GM21515 (cell line): Measurements from ENCODE around the gene S100A8.
"Not testable (repeated sequence)": the region's sequence is repeated elsewhere in the genome, so short reads cannot be mapped to it uniquely, and the experiment has no call there.

Source experiments
- ATAC-seq: cut with Tn5 transposase; IDR thresholded peaks from one replicate; pipeline ENCODE4 v1.9.1; 2021; ENCODE audit not compliant: unreplicated experiment

The S100A8 gene

GRCh38 chr1:153390938-153391710 is at the start of gene S100A8:
Gene S100A8, minus strand, starts transcription at chr1:153391073. Its CDS starts 538 bp downstream, at chr1:153390535.
- ATAC-seq: no peak

- ATAC-seq: no peak
Measured at GRCh38 chr1:153439273-153439672, 48.4 kb upstream of the S100A8 start.

- no peak for ATAC-seq
Measured at GRCh38 chr1:153438599-153438998, 47.7 kb upstream of the S100A8 start.

- no peak for ATAC-seq
Measured at GRCh38 chr1:153437236-153437635, 46.4 kb upstream of the S100A8 start.

GRCh38 chr1:153434746-153435455 is 44.0 kb upstream of the S100A8 start:
- ATAC-seq: no peak

DNA sequence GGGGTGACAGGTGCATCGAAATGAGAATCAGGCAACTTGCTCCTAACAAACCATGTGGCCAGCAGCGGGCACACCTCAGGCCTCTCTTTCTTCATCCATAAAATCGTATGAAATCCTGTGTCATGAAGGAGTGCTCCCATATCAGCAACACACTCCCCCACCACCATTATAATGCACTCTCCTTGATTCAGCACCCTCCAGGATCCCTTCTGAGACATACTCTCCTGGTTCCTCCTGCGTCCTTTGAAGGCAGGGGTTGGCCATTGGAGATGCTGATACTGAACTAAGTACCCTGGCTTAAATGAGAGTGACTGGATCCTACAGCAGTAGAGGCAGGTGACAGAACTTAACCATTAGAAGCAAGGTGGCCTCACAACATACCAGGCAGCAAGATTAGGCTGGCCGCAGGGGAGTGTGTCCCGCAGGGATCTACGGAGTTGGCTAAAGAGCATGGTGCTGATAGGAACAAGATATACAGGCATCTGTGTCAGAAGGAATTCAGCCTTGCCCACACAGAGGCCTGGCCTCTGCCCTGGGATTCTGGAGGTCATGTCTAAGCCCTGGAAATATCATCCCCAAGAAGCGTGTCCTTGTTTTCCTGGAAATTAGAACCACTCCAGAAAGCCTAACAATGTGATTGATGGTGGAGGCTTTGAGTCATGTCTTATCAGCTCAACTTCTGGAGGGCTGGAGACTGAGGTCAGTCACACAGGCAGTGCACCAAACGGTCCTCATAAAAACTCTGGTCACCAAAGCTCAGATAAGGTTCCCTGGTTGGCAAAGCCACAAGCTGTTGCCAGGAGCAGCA is 42.2 kb upstream of the S100A8 start:
- ATAC-seq: no peak

DNA sequence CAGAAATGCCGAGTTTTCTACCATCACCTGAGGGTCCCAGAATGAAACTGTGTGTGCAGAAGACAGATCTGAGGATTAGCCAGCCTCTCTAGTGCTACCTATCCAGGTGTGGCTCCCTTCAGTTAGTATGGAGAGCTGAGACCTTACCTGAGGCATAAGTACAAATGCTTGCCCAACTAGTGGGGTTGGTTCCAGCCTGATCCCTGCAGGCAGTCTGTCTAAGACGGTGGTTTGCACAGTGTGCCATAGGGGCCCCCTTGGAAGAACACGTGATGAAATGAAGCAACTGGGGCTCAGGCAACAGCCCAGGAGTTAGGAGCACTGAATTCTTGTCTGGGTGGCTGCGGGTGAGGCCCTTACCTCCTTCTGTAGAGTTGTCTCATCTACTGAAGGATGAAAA is 41.1 kb upstream of the S100A8 start:
- no peak for ATAC-seq

DNA sequence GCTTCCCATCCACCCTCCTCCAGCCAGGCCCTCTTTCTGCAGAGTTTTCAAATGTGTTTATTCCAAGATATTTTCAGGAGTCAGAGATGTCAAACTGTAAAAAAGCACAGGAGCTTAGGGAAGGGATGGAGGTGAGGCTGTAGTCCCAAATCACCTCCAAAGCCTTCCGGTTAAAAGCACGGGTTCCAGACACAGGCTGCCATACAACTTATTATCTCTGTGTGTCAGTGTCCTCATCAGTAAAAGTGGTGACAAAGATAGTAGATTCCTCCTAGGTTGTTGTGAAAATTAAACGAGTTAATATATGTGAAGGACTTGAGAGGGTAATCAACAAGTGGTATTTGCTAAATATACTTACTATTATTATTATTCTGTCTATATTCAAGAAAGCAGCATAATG is 40.6 kb upstream of the S100A8 start:
- ATAC-seq: no peak

- ATAC-seq: no peak
Measured at GRCh38 chr1:153431002-153431401, 40.1 kb upstream of the S100A8 start.

DNA sequence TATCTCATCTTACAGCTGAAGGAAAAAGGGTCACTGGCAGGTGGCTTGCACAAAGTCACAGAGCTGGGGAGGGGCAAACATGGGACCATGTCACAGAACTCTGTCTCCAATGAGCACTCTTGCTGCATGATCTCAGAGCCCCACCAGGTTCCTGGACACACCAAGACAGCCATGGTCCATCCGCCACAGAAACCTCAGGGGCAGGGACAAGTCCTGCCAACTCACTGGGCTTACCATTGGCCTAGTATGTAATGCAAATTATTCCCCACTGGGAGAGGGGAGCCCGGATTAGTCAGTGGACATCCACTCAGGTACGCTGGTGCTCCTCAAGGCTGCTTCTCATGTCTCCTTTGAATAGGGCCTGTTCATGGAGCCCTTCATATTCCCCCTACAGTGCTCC is 39.7 kb upstream of the S100A8 start:
- ATAC-seq: no peak

GRCh38 chr1:153430166-153430553 is 39.3 kb upstream of the S100A8 start:
- ATAC-seq: no peak

DNA sequence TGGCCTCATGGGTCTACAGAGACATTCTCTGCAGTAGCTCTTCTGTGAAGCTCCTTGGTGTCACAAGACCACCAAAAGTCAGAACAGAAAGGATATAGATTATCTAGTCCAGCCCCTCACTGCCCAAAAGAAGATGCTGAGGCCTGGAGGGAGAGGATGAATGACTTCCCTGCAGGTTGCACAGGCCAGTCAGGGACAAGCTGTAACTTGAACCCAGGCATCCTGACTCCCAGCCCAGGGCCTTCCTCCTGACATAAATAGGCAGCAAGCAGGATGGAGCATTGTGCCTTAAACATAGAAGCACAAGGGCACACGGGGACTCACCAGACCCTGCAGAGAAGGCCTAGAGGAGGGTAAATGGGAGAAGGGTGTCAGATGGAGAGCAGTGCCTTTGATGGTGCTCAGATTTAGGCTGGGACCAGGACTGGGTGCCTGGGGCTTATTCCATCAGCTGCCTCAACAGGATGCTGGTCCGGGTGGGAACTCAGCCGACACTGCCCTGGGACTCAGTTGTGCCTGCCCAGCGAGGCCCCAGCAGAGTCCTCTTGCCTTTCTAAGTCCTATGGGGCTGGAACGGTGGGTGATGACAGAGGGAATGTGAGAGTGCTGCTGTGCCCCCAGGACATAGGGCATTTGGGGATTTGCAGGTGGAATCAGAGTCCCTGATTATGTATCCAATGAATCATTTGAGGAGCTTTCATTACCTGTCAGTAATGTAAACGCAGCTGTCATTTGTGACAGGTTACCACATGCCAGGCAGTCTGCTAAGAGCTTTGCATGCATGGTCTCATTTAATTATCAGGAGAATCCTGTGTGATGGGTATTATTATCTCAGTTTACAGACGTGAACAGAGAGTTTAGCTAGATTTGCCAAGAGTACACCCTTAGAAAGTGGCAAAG is 38.6 kb upstream of the S100A8 start:
- ATAC-seq: no peak

DNA sequence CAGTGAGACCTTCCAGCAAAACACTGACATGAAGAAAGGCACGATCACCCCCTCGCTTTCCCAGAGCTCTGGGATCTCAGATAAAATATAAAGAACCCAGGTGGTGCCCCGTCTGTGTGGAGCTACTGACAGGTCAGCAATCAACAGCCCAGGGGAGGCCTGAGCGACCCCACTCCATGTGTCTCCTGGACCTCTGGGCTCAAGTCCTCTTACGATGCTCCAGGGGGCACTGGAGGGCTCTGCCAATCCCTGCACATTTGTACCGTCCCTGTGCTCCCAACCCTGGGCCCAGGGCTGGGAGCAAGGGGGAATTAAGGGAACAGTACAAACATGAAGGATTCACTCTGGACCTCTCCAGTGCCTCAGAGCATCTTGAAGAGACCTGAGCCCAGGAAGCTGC is 37.9 kb upstream of the S100A8 start:
- no peak for ATAC-seq

GRCh38 chr1:153428073-153428638 is 37.3 kb upstream of the S100A8 start:
- ATAC-seq: no peak

DNA sequence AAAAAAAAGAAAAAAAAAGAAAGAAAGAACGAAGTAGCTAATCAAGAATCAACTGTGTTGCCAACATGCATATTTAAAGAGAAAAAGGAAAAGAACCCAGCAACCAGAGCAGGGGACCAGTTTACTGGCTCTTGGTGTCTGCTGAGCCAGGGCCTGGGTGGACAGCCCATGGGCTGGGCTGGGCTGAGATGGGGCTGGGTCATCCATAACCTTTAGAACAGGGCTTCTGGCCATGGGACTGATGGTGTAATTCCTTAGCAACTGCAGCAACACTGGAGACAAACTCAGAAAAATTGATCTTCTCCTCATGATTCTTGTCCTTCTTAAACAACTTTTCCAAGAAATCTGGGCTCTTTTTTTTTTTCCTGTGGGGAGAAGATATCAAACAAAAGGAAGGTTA is 35.9 kb upstream of the S100A8 start:
- no peak for ATAC-seq

GRCh38 chr1:153422450-153423068 is 31.7 kb upstream of the S100A8 start:
- ATAC-seq: no peak

DNA sequence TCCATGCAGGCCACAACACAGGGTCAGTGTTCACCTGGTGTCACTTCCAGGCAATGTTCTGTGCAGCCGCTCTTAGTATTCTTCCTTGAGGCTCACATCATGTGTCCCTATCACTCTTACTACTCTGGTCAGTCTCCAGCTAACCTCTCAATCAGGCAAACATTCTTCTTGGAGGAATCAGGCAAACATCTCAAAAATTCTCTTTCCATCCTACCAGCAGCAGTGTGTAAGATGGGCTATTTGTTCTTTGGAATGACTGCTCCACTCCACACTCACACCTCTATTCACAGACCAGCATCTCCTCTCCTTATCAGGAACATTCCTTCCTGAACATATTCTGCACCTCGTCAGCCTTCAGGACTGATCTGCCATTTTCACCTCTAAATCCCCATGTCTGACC is 29.4 kb upstream of the S100A8 start:
- no peak for ATAC-seq

DNA sequence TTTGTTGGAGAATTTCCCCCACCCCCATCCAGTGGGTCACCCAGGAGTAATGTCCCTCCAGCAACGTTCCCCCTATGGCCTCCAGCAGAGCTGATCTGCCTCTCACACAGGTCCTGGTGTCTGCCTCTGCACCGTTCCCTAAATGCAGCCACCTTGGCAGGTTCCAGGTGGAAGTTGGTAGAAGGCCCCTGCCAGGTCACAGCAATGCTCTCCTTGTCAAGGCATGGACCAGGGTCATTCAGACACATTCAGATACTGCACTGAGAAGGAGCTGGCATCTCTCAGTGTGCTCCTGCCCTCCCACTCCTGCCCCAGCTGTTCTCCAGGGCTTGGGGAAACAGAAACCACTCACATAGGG is 28.5 kb upstream of the S100A8 start:
- not testable (repeated sequence) for ATAC-seq

- not testable (repeated sequence) for ATAC-seq
Measured at GRCh38 chr1:153418758-153419435, 28.0 kb upstream of the S100A8 start.
